Ovary (tissue), 9 donors: ENCODE data around the gene FGD5. TPM values are rescaled to one million over a fixed set of nuclear protein-coding genes. Genes with fewer than 3 reads are reported as not detected.

Source experiments
- DNase-seq, 5 donors: peaks; one replicate each; pipeline ENCODE4 v3.0.0-alpha.2; 2019 to 2020
- H3K27ac ChIP-seq, 2 donors: fragments of 200-600 bp; one replicate each; pipeline versions ENCODE4 v1.5.1 to v1.8.0; 2019 to 2022
- H3K27me3 ChIP-seq: fragments of 200-600 bp; one replicate; pipeline ENCODE4 v1.8.0; 2022
- H3K36me3 ChIP-seq: fragments of 200-600 bp; sonication (generic); one replicate; pipeline ENCODE4 v1.5.1; 2019
- H3K4me1 ChIP-seq: one replicate; pipeline ENCODE4 v1.8.1; 2013; ENCODE audit warnings: mild to moderate bottlenecking, moderate library complexity; ENCODE audit not compliant: insufficient read depth
- H3K4me3 ChIP-seq: fragments of 200-600 bp; sonication (generic); one replicate; pipeline ENCODE4 v1.5.1; 2017
- H3K9me3 ChIP-seq, 2 donors: fragments of 200-600 bp in 1 of 2; sonication (generic) in 1 of 2; one replicate each; pipeline versions ENCODE4 v1.5.1 to v1.8.1; 2013 to 2019; ENCODE audit warnings: mild to moderate bottlenecking in 1 of 2, moderate library complexity in 1 of 2
- EP300 ChIP-seq: sonication (generic); formaldehyde crosslinking; IDR thresholded peaks from one replicate; pipeline ENCODE4 v1.6.1; 2017; ENCODE audit warnings: antibody characterized with exemption
- POLR2A ChIP-seq: fragments of 450-650 bp; IDR thresholded peaks from one replicate; pipeline ENCODE4 v1.6.1; 2017; ENCODE audit warnings: antibody characterized with exemption, mild to moderate bottlenecking, moderate library complexity
- WGBS, 3 donors: extraction: QIAGEN DNeasy Blood & Tissue Kit in 1 of 3; methylation state at CpG; one replicate each; pipeline versions ENCODE4 v1.1.5 to v1.1.7; 2013 to 2017; 5-methylcytosine and 5-hydroxymethylcytosine counted together
- intact Hi-C, 4 donors: fragments of 100-400 bp; cut with DNase I; formaldehyde crosslinking; loops; one replicate each; pipeline versions ENCODE4 v1.11.0 to v1.15.1; 2022 to 2023
- polyA plus RNA-seq, 2 donors: library from polyadenylated mRNA; stranded (reverse); fragments of 200-250 nt in 1 of 2; fragments of 350-450 nt in 1 of 2; fragmentation: Illumina TruSeq in 1 of 2; extraction: RNeasy Lipid Tissue Mini Kit (QIAGEN cat#74804) in 1 of 2; gene quantifications; one replicate each; pipeline ENCODE4 v1.2.3, GENCODE V29; 2013 to 2014
- total RNA-seq, 7 donors: library from RNA; depleted of rRNA in 2 of 7; stranded (reverse); fragments of >200 nt in 2 of 7; fragmentation: NEBNext Ultra II Directional in 3 of 7; extraction: Animal tissue kit (Norgen Biotek cat#: 25700) in 3 of 7; gene quantifications; one replicate each; pipeline versions ENCODE4 v1.1.0 to v1.2.4, GENCODE V29; 2016 to 2023
- TF ChIP-seq, protein P1 (sequence below), 3 donors: fragments of 450-650 bp in 2 of 3; fragments of 200-600 bp in 1 of 3; IDR thresholded peaks; one replicate each; pipeline versions ENCODE4 v1.5.1 to v1.8.0; 2016 to 2022; ENCODE audit warnings: antibody characterized with exemption in 3 of 3, mild to moderate bottlenecking in 1 of 3
- donor health status: DM: no; HTN: no; CAD: no; lungs with moderate emphysema.
- donor health status: DM: no; HTN: no; CAD: no.
- donor health status: Bipolar disorder and iron deficiency.
- donor health status: DM: yes; HTN: yes; CAD: no.
- donor health status: DM: no; HTN: no; CAD: no.
- donor health status: DM: yes; HTN: yes; CAD: no.

The FGD5 gene
- total and polyA plus RNA-seq, 9 donors, result 5.1 to 38.3 (median 13.0) TPM

DNA sequence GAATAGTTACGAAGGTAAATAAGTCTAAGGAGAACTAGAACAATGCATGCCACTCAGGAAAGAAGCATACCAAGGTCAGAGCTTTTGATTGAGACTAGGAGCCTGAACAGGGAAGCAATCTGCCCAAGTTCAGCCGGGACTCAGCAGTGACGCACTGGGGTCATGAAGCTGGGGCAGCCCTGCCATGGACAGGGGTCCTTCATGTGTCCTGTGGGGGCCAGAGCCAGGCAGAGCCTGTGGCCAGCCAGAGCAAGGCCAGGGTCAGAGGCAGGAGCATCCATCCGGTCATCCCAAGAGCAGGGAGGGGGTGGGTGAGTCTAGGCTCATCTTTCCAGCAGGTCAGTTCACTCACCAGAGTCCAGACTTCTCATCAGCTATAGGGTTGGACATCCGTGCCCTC lies 47.9 kb downstream of the FGD5 start:
- TF ChIP-seq EP300, result no peak
- TF ChIP-seq, protein P1, sequence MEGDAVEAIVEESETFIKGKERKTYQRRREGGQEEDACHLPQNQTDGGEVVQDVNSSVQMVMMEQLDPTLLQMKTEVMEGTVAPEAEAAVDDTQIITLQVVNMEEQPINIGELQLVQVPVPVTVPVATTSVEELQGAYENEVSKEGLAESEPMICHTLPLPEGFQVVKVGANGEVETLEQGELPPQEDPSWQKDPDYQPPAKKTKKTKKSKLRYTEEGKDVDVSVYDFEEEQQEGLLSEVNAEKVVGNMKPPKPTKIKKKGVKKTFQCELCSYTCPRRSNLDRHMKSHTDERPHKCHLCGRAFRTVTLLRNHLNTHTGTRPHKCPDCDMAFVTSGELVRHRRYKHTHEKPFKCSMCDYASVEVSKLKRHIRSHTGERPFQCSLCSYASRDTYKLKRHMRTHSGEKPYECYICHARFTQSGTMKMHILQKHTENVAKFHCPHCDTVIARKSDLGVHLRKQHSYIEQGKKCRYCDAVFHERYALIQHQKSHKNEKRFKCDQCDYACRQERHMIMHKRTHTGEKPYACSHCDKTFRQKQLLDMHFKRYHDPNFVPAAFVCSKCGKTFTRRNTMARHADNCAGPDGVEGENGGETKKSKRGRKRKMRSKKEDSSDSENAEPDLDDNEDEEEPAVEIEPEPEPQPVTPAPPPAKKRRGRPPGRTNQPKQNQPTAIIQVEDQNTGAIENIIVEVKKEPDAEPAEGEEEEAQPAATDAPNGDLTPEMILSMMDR (IDR thresholded peaks at IDR 0.05), result no peak
- TF ChIP-seq POLR2A, result no peak
- intact Hi-C loops, result no loop called here
- Histone ChIP-seq H3K27ac (no peak overlapping the region), H3K36me3 (no peaks in the 10 kb centered on the region), H3K27me3 (no peaks in the 10 kb centered on the region), H3K4me1 (peaks cover 3% of the 10 kb centered on the region), H3K9me3 (no peaks in the 10 kb centered on the region), H3K4me3 (no peak overlapping the region)
- DNase-seq, result no peak
- 89 to 95% (median 90%) methylated on average over 5 of the region's 5 CpGs for WGBS, 3 donors

DNA sequence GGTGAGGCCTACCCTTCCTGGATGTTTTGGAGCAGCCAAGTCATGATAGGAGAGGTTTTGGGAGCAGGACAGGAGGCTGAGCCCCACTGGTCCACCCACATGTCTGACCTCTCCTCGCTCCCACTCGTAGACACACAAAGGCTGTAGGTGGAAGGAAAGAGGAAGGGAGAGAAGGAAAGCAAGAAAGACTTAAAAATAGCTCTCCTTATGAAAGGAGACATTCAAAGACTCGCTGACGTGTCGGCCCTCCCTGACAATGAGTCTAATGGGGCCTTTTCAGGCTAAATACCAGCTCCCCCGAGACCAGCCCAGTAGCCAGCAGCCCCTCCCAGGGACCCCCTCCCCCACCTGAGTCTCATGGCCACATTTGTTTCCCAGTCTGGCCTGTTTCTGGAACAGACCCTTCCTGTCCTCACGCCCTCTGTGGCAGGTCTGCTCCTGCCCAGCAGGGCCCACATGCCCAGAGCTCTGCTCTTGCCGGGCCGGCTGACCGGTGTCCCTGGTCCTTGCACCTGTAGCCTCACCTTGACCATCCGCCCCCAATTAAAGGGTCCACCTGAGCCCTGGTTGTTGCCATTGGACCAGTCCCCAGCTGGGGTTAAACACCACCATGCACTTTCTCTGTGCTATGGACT lies 49.3 kb downstream of the FGD5 start:
- peaks cover 4% of the 10 kb centered on the region for H3K4me1 ChIP-seq
- H3K27ac ChIP-seq, result no peak overlapping the region
- H3K36me3 ChIP-seq, result no peaks in the 10 kb centered on the region
- DNase-seq, result no peak
- no peak overlapping the region for H3K4me3 ChIP-seq
- H3K27me3 ChIP-seq, result no peaks in the 10 kb centered on the region
- WGBS, 3 donors, result 89 to 94% (median 91%) methylated on average over 11 of the region's 11 CpGs
- TF ChIP-seq, protein P1 (IDR thresholded peaks at IDR 0.05), result no peak
- TF ChIP-seq EP300 (no peak), POLR2A (no peak)
- intact Hi-C loops, result no loop called here
- no peaks in the 10 kb centered on the region for H3K9me3 ChIP-seq

DNA sequence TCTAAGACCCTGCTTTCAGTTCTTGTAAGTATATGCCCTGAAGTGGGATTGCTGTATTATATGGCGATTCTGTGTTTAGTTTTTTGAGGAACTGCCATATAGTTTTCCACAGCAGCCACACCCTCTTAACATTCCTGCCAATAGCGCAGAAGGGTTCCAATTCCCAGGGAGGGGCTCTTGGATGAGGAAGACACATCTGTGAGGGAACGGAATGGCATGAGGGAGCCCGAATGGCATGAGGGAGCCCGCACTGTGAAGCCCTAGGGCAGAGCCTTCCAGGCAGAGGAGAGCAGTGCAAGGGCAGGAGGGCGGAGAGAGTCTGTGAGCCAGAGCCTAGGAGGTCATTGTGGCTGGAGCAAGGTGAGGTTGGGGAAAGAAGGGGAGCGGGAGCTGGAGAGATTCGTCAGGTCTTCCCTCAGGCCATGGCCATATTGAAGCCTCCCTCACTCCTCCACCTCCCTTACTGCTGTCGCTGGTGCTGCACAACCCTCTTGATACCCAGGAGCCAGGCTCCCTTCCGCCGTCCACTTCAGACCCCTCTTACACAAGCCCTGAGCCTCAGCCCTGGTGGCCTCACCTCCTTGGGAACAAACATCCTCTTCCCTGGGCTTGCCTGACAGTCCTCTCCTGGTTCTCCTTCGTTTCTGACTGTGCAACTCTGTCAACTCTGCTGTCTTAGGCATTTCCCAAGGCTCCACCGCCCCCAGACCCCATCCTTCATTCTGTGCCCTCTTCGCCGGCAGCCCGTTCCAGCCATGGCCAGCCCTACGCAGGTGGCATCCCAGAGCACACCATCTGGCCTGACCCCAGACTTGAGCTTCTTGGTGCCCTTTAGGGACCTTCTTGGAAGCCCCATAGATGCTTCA lies 51.4 kb downstream of the FGD5 start:
- no peak for DNase-seq
- WGBS, 3 donors, result 84 to 95% (median 87%) methylated on average over 16 to 17 of the region's 17 CpGs

DNA sequence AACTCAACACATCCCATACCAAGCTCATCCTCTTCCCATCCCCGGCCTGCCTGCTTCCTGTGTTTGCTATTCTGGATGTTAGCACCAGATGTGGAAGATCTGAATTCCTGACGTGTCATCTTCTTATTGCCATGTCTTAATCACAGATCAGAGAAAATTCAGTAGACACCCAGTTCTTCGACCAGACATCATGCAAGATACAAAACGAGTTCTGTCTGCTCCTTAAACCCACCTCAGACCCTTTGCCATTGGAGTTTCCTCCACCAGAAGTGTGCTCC lies 52.0 kb downstream of the FGD5 start:
- Histone ChIP-seq H3K9me3 (no peaks in the 10 kb centered on the region), H3K27me3 (no peaks in the 10 kb centered on the region), H3K4me3 (no peak overlapping the region), H3K4me1 (peaks cover 4% of the 10 kb centered on the region), H3K27ac (no peak overlapping the region), H3K36me3 (no peaks in the 10 kb centered on the region)
- TF ChIP-seq EP300 (no peak), POLR2A (no peak)
- TF ChIP-seq, protein P1 (IDR thresholded peaks at IDR 0.05), result no peak
- DNase-seq, result no peak
- 72 to 88% (median 81%) methylated on average over 4 of the region's 4 CpGs for WGBS, 3 donors
- intact Hi-C loops, result no loop called here

More for the DNA sequence above, 51.4 kb downstream of the FGD5 start:
- Histone ChIP-seq H3K27me3 (no peaks in the 10 kb centered on the region), H3K36me3 (no peaks in the 10 kb centered on the region), H3K4me3 (no peak overlapping the region), H3K4me1 (peaks cover 4% of the 10 kb centered on the region), H3K27ac (no peak overlapping the region), H3K9me3 (no peaks in the 10 kb centered on the region)
- intact Hi-C loops, result no loop called here
- no peak for TF ChIP-seq POLR2A
- TF ChIP-seq EP300, result no peak
- TF ChIP-seq, protein P1 (IDR thresholded peaks at IDR 0.05), result no peak
